GM12891 (cell line): Measurements from ENCODE around the gene VRK2.
A peak's percentile ranks its signal among the peaks of the same experiment; 100 is the strongest.

Experiments used
- DNase-seq: peaks from one replicate; pipeline ENCODE4 v3.0.0; 2011; ENCODE audit warnings: low spot score; ENCODE audit not compliant: insufficient read length
- FAIRE-seq: peaks from 2 replicates; lab custom pipeline; 2011; peaks lifted over from hg19 to GRCh38; lab: Jason Lieb, UNC
- PAX5 ChIP-seq: IDR thresholded peaks from 2 replicates; pipeline ENCODE4 v1.6.1; 2011; ENCODE audit warnings: low read length, moderate library complexity, mild to moderate bottlenecking; ENCODE audit not compliant: insufficient read depth, severe bottlenecking
- POLR2A ChIP-seq: IDR thresholded peaks from 2 replicates; pipeline ENCODE4 v1.6.1; 2011; ENCODE audit warnings: low read depth, low read length, control low read depth
- POLR2AphosphoS5 ChIP-seq: IDR thresholded peaks from 2 replicates; pipeline ENCODE4 v1.6.1; 2011; ENCODE audit warnings: low read depth, low read length, control low read depth
- POU2F2 ChIP-seq: IDR thresholded peaks from 2 replicates; pipeline ENCODE4 v1.6.1; 2011; ENCODE audit warnings: low read depth, mild to moderate bottlenecking, control low read depth, low read length, moderate library complexity
- SPI1 ChIP-seq: IDR thresholded peaks from 2 replicates; pipeline ENCODE4 v1.6.1; 2011; ENCODE audit warnings: low read depth, low read length, control low read depth
- TAF1 ChIP-seq: IDR thresholded peaks from 2 replicates; pipeline ENCODE4 v1.6.1; 2011; ENCODE audit warnings: low read depth, low read length, control low read depth

VRK2 gene

DNA sequence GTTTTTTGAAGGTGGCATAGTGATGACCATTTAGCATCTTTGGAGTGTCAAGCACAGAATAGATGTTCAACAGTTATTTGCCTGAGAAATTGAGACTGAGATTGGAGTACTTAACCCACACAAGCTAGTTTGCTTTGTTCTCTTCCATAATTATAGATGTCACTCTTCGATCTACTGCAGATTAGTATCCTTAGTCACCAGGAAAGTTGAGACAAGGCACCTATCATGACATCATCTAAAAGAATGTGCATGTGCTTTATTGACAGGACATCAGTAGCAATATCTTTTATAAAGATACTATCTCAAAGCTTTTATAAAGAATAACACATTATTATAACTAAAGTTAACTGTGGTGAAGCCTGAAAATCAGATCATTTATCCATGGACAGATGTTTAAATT, 6.4 kb downstream of the VRK2 start:
- FAIRE-seq (no peak), DNase-seq (no peak)
- TF ChIP-seq PAX5, result no peak
- no peak for TF ChIP-seq POLR2A
- TF ChIP-seq POU2F2, result no peak
- no peak for TF ChIP-seq POLR2AphosphoS5
- no peak for TF ChIP-seq TAF1
- no peak for TF ChIP-seq SPI1

DNA sequence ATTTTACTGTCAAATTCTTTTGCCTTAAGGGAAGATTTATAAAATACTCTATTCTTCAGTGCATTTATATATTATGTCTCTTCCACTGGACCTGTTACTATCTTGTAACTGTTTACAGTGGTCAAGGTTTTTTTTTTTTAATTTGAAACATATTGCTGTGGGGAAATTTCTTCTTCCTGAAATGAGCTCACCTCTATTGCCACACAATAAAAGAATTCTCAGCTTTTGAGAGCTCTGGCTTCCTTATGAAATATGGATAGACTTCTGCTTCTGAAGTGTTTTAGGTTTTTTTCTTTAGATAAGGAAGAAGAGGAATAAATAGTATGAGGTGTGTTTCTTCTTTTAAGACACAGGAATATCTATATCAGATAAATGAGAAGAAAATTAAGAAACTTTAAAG, 7.7 kb downstream of the VRK2 start:
- no peak for DNase-seq
- no peak for TF ChIP-seq PAX5
- no peak for TF ChIP-seq SPI1
- no peak for TF ChIP-seq POLR2A
- no peak for TF ChIP-seq POU2F2
- FAIRE-seq, result no peak

DNA sequence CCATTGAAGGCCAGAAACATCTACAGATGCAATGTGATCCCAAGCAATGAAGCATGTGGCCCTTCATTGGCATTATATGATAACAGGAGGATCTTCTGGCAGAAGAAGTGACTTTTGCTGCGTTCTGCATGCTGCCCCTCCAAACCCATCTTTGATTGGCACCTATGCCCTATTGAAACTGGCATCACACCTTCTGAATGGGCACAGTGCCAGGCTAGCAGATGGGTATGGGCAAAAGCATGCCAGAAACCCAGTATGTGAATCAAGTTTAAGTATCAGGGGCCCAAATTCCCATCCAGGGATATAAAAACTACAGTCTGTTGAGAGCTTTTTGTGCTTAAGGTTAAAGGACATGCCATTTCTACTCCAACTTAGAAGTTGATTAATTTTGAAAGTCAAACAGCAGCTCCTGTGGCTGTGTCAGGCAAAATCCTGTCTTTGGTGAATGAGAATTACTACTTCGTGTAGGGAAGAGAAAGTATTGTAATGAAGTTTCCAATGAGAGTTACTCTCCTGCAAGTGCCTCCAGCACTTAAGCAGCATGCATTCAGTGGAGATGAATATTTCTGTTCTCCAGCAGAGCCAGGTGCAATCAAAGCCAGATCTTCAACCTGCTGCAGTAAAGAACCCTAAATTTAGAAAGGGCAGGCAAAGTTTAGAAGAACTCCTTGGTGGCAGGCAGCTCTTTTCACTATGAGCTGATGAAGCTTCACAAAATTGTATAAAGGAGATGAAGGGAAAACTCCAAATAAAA, 8.6 kb downstream of the VRK2 start:
- no peak for DNase-seq
- FAIRE-seq, result no peak
- no peak for TF ChIP-seq PAX5
- TF ChIP-seq POLR2AphosphoS5, result no peak
- TF ChIP-seq POLR2A, result no peak
- no peak for TF ChIP-seq SPI1
- no peak for TF ChIP-seq POU2F2
- no peak for TF ChIP-seq TAF1

DNA sequence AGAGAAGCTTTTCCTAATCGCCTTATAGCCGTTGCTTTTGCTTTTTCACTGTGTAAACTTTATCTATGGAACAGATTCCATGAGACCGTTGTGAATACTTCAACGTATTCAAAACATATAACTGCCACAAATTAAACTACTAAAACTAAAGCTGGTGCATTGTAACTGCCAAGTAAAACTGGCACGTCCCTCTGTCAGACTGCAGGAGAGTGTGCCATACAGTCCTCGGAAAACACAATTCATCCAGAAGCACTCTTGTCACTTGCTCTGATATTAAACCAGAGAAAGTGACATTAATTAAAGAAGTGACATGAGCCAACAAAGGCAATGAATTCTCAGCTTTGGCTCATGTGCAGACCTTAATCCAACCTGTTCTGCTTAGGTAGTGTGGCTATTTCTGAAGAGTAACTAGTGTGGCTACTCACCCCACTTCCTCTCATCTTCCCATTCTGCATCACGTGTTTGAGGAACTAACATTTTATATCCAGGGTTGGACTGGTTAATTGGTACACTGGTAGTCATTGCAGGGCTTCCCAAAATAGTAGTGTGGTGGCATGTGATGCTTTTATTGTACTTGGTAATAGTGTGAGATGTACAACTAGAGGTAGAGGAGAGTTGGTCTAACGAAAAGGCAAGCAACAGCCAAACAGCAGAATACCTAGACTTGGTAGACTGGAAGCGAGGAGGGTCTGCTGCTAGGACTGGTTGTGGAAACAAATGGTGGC, 9.7 kb downstream of the VRK2 start:
- FAIRE-seq (peak; percentile 73), DNase-seq (no peak)
- TF ChIP-seq SPI1 (no peak), POU2F2 (no peak), POLR2AphosphoS5 (no peak)

DNA sequence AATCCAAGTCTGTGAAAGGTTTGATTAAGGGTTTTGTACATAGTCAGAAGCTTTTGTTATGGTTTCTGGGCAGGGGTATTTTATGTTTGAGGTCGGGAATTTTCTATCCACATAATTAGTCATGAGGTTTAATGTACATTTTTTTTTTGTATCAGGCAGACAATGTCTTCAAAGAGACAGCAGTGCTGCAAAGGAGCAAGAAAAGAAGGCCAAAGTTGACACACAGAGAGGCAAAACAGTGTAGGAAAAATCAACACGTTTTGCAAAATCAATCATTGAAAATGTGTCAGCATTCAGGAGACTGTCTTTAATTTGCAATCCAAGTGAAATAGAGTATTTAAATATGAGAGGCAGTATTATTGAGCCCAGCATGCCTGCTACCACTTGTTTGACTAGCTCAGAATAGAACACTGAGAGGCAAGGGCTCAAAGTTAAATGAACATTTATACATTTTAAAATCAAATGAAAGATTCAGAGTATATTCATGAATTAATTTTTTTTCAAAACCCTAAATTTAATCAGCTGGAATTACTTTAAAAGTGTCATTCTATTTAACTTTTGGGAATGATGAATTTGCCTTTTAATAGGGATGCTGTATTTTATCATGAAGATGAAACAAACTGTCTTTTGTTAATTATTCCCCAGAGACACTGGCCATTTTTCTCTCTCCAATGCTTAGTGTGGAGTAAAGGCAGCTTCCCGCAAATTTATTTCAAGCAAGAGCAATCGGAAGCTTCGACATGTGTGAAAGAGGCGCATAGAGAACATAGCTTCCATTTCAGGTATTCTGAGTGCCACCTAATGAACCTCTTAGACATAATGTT, 11.3 kb downstream of the VRK2 start:
- FAIRE-seq, result no peak
- TF ChIP-seq PAX5, result no peak
- no peak for TF ChIP-seq POU2F2
- TF ChIP-seq POLR2A, result no peak
- DNase-seq, result no peak

DNA sequence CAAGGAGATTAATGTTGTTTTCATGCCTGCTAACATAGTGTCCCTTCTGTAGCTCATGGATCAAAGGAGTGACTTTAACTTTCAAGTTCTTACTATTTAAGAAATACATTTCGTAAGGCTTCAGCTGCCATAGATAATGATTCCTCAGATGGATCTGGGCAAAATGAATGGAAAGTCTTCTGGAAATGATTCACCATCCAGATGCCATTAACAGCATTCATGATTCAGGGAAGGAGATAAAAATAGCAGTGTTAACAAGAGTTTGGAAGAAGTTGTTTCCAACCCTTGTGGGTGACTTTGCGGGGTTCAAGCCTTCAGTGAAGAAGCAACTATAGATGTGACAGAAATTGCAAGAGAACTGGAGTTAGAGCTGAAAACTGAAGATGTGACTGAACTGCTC, 17.0 kb downstream of the VRK2 start:
- FAIRE-seq (peak; percentile 51), DNase-seq (no peak)
- no peak for TF ChIP-seq TAF1
- TF ChIP-seq PAX5, result no peak
- TF ChIP-seq POLR2AphosphoS5, result no peak
- TF ChIP-seq SPI1, result no peak
- no peak for TF ChIP-seq POU2F2
- TF ChIP-seq POLR2A, result no peak

DNA sequence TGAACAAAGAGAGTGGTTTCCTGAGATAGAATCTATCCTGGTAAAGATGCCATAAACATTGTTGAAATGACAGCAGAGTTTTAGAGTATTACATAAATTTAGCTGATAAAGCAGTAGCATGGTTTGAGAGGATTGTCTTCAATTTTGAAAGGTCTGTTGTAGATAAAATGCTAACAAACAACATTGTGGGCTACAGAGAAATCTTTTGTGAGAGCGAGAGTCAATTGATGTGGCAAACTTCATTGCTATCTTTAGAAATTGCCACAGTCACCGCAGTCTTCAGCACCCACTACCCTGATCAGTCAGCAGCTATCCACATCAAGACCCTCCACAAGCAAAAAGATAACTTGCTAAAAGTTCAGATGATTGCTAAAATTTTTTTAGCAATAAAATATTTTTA, 17.5 kb downstream of the VRK2 start:
- FAIRE-seq (peak; percentile 78), DNase-seq (no peak)
- no peak for TF ChIP-seq TAF1

DNA sequence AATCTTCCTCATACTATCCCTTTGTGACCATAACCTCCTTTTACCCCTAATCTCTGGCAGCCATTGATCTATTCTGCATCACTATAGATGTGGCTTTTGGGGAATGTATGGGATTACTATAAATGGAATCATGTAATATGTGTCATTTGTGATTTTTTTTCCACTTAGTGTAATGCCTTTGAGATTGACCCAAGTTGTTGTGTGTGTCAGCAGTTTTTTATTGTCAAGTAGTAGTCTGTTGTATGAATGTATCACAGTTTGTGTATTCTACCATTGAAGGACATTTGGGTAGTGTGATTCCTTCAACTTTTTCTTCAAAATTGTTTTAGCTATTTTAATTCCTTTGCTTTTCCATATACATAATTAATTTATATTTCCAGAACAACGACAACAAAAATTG, 18.6 kb downstream of the VRK2 start:
- FAIRE-seq, result no peak
- DNase-seq, result no peak

DNA sequence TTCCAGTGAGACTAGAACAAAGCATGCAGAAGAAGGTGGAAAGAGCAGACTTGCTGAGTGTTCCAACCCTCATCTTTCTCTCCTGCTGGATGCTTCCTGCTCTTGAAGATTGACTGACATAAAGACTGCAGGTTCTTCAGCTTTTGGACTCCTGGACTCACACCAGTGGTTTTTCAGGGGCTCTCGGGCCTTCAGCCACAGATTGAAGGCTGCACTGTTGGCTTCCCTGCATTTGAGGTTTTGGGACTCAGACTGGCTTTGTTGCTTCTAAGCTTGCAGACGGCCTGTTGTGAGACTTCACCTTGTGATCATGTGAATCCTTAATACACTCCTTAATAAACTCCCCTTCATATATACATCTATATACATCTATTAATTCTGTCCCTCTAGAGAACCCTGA, 20.4 kb downstream of the VRK2 start:
- no peak for DNase-seq
- no peak for FAIRE-seq
- TF ChIP-seq POLR2A, result no peak
- no peak for TF ChIP-seq POU2F2
- no peak for TF ChIP-seq PAX5
- no peak for TF ChIP-seq POLR2AphosphoS5

More for the DNA sequence above, 18.6 kb downstream of the VRK2 start:
- TF ChIP-seq POLR2AphosphoS5, result no peak
- TF ChIP-seq PAX5, result no peak
- no peak for TF ChIP-seq SPI1
- no peak for TF ChIP-seq POU2F2
- no peak for TF ChIP-seq POLR2A
- TF ChIP-seq TAF1, result no peak

DNA sequence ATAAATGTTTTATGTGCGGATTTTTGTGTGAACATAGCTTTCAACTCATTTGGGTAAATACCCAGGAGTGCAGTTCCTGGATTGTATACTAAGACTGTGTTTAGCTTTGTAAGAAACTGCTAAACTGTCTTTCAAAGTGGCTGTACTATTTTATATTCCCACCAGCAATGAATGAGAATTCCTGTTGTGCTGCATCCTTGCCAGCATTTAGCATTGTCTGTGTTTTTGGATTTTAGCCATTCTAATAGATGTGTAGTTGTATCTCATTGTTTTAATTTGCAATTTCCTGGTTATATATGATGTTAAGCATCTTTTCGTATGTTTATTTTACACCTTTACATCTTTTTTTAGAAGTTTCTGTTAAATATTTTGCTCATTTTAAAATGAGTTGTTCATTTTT, 24.2 kb downstream of the VRK2 start:
- no peak for TF ChIP-seq SPI1
- TF ChIP-seq POLR2AphosphoS5, result no peak
- no peak for TF ChIP-seq POLR2A
- no peak for TF ChIP-seq POU2F2
- no peak for TF ChIP-seq TAF1
- TF ChIP-seq PAX5, result no peak
- DNase-seq (no peak), FAIRE-seq (no peak)
